GM12875 (cell line): ENCODE results near the gene TNS4.

Experiments
- H3K4me3 ChIP-seq: one replicate; pipeline ENCODE4 v1.5.1; 2011; ENCODE audit warnings: low read depth, low read length, control low read depth
- TF ChIP-seq, protein P1 (sequence below): IDR thresholded peaks from 2 replicates; pipeline ENCODE4 v1.5.1; 2011; ENCODE audit warnings: low read depth, mild to moderate bottlenecking, control low read depth, inconsistent platforms, low read length, moderate library complexity, borderline replicate concordance; ENCODE audit not compliant: insufficient read depth

TNS4 gene

DNA sequence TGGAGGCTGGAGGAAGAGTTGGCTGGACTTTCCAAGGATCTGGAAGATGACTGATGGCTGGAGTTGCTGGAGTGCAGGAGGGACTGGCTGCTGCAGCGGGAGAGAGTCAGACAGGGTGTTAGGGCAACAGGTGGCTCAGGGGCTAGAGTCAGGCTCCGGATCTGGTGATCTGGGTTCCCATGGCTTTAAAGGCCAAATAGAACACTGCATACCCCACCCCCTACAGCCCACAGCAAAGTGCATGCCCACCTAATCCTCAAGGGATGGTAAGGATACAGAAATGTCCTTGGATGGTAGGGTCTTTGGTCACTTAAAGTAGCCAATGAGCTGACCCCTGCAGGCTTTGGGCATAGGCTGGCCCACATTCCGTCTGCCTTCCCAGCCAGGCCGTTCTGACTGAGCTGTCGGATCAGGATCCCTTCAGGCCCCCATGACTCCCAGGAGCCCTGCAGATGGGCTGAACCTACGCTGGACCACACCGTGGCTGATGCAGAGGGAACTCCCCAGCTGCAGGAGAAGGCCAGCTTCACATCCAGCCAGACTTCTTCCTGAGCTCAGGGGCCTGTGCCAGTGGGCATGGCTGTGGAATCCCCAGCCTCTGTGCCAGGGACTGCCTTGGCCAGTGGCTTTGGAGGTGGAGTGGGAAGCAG is 13.9 kb downstream of the TNS4 start:
- TF ChIP-seq, protein P1, sequence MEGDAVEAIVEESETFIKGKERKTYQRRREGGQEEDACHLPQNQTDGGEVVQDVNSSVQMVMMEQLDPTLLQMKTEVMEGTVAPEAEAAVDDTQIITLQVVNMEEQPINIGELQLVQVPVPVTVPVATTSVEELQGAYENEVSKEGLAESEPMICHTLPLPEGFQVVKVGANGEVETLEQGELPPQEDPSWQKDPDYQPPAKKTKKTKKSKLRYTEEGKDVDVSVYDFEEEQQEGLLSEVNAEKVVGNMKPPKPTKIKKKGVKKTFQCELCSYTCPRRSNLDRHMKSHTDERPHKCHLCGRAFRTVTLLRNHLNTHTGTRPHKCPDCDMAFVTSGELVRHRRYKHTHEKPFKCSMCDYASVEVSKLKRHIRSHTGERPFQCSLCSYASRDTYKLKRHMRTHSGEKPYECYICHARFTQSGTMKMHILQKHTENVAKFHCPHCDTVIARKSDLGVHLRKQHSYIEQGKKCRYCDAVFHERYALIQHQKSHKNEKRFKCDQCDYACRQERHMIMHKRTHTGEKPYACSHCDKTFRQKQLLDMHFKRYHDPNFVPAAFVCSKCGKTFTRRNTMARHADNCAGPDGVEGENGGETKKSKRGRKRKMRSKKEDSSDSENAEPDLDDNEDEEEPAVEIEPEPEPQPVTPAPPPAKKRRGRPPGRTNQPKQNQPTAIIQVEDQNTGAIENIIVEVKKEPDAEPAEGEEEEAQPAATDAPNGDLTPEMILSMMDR = no peak
- H3K4me3 ChIP-seq = no peak overlapping the region

DNA sequence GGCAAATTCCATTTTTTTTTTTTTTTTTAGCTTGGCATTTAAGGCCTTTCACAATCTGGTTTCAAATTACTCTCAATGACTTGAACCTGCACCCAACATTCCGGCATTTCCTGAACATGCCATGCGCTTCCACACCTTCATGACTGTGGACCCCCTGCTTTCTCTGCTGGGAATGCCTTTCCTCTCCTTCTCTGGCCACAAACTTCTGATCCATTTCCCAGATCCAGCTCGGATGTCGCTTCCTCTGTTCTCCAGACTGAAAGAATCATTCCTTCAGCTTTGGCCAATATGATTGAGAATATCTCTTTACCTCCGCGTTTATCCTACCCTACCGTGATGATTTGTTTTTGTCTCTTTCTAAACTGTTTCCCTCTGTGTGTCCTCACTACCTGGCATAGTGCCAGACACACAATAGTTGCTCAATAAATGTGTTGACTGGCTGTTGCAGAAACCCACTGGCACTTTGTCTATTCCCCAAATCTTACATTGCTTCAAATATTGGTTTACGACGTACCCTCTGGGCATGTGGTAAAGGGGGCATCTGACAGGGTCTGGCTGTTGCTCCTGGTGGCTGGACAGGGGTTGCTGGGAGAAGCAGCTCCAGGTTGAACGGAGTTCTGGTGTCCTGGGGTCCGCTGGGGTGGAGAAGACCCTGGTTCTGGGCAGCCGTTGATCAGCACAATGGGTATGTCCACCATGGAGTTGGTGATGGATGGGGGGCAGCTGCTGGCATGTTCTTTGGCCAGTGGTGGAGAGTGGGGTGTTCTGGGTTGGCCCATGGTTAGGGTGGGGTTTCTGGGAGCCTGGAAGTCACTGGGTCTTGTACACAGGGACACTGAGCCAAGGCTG is 14.7 kb downstream of the TNS4 start:
- TF ChIP-seq, protein P1 = no peak
- H3K4me3 ChIP-seq = no peak overlapping the region

DNA sequence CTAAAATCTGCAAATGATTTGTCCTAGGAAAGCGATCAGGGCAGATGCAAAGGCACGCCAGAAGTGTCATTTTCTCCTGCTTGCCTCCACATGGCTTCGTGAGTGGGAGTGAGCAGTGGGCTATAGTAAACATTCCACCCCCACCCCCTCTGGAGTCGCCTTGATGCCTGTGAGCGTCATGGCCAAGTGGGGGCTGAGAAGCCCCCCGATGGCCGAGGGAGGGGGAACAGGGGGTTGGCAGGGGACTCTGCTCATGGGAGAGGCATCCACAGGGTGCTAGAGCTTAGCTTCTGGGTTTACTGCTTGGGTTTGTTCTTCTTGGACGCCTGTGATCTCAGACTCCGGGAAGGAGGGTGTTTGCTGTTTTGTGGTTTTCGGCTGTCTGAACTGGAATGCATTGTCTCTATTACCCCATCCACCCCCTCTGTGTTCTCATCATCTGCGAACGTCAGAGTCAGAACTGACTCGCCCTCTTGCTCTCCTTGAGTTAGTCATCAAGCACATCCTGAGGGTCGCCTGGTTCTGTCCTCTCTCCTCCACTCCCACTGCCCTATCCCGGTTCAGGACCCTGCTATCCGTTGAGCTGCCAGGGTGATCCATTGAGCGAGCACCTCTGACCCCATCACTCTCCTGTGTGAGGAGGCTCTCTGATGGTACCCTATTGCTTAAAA is 15.4 kb downstream of the TNS4 start:
- TF ChIP-seq, protein P1 = no peak

DNA sequence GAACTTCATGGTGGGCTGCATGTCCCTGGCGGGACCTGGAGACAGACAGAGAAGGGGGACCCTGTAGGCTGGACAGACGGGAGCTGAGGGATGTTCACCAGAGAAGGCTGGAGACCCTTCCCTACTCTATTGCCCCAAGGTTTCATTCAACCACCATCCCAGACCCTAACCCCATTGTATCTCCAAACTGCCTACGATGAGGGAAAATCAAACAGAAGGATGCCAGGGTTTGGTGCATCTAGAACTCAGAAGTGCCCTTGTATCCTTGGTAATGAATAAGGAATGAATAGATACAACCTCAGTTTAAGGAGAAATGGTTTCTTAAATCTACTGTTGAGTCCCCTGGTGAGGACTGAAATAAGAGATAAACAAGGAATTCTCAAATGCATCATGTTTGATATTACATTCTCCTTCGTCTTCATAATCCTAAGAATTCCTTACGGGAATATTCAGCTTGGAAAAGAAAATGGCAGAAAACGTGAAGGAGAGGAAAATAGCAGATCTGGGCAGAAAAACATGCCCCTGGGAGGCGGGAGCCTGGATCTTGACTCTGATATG is 16.4 kb downstream of the TNS4 start:
- TF ChIP-seq, protein P1 = no peak
- no peak overlapping the region for H3K4me3 ChIP-seq

More for the DNA sequence above, 15.4 kb downstream of the TNS4 start:
- H3K4me3 ChIP-seq = no peak overlapping the region

DNA sequence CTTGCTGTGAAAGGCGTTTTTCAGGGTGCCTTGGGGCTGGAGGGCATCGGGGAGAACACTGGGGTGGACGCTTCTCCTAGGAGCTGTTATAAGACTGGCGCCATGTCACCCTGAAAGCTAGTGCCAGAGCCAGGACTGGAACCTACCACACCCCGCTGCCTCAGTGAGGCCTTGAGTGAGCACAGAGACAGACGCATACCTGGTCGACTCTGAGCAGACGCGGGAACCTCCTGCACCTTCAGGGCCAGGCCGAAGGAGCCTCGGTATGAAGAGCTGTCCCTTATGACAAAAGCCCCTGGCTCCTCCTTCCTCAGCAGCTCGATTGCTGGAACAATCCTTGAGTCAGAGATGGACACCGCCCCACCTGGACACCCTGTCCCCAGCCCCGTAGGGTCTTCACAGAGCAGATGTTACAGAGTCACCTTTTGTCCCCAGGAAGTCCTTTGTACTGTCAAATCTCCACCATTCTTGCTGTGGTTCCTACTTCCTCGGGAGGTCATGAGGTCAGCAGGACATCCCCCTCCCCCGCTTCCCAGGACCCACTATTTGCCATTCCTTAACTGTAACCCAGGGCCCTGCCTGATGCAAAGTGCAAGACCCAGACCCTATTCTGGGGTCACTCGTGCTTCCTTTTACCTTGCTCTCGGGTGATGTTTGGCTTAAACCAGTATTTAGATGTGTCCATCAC is 17.0 kb downstream of the TNS4 start:
- TF ChIP-seq, protein P1 = no peak
- no peak overlapping the region for H3K4me3 ChIP-seq

DNA sequence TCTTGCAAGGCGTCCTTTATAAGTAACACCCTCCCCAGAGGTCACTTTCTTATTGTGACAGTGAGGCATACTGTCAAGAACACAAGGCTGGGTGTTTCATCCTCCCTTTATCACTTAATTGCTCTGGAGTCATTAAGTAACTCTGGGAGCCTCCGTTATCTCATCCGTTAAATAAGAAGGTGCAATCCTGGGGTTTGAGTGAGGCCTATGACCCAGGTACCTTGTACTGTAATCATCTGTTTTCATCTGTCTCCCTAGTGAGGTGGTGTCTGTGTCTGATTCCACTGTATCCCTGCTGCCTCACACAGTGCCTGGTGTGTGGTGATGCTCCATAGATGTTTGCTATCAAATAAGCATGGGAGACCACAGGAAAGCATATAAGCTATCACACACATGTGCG is 17.7 kb downstream of the TNS4 start:
- TF ChIP-seq, protein P1 = no peak
- no peak overlapping the region for H3K4me3 ChIP-seq
